Astrocyte (in vitro differentiated cells and primary cell): Measurements from ENCODE around the gene ENPP3. TPM values are rescaled to one million over a fixed set of nuclear protein-coding genes. Genes with fewer than 3 reads are reported as not detected.

ENCODE experiments used
- DNase-seq: peaks from one replicate; pipeline ENCODE4 v3.0.0-alpha.2; 2010; ENCODE audit warnings: low read depth
- FAIRE-seq: peaks from 2 replicates; lab custom pipeline; 2011; peaks lifted over from hg19 to GRCh38; lab: Jason Lieb, UNC
- H2AFZ ChIP-seq: 2 replicates; pipeline ENCODE4 v1.6.0; 2012; ENCODE audit warnings: low read depth, low read length, inconsistent platforms
- H3K27ac ChIP-seq: 2 replicates; pipeline ENCODE4 v1.5.1; 2011; ENCODE audit warnings: low read depth, low read length, inconsistent platforms
- H3K27me3 ChIP-seq: 2 replicates; pipeline ENCODE4 v1.6.0; 2011; ENCODE audit warnings: low read length, inconsistent platforms; ENCODE audit not compliant: insufficient read depth
- H3K36me3 ChIP-seq: 2 replicates; pipeline ENCODE4 v1.5.1; 2011; ENCODE audit warnings: low read length, inconsistent platforms; ENCODE audit not compliant: insufficient read depth
- H3K4me1 ChIP-seq: 2 replicates; pipeline ENCODE4 v1.5.1; 2011; ENCODE audit warnings: low read length, inconsistent platforms; ENCODE audit not compliant: insufficient read depth
- H3K4me2 ChIP-seq: 2 replicates; pipeline ENCODE4 v1.6.0; 2012; ENCODE audit warnings: low read length, inconsistent platforms
- H3K4me3 ChIP-seq: 2 replicates; pipeline ENCODE4 v1.5.1; 2011; ENCODE audit warnings: low read depth, mild to moderate bottlenecking, low read length, inconsistent platforms; ENCODE audit not compliant: insufficient read depth
- H3K79me2 ChIP-seq: 2 replicates; pipeline ENCODE4 v1.6.0; 2012; ENCODE audit warnings: mild to moderate bottlenecking, low read length, inconsistent platforms; ENCODE audit not compliant: insufficient read depth
- H3K9ac ChIP-seq: 2 replicates; pipeline ENCODE4 v1.6.0; 2012; ENCODE audit warnings: mild to moderate bottlenecking, low read length, inconsistent platforms
- H3K9me3 ChIP-seq: 2 replicates; pipeline ENCODE4 v1.5.1; 2012; ENCODE audit warnings: low read depth, mild to moderate bottlenecking, low read length, inconsistent platforms; ENCODE audit not compliant: insufficient read depth
- H4K20me1 ChIP-seq: 2 replicates; pipeline ENCODE4 v1.6.0; 2012; ENCODE audit warnings: low read length, inconsistent platforms; ENCODE audit not compliant: insufficient read depth
- H3K27ac Mint-ChIP-seq: one replicate; pipeline ENCODE4 v1.8.0; 2021; ENCODE audit warnings: mild to moderate bottlenecking, mixed read lengths; ENCODE audit not compliant: unreplicated experiment
- H3K27me3 Mint-ChIP-seq: one replicate; pipeline ENCODE4 v1.8.0; 2021; ENCODE audit warnings: low read depth, mixed read lengths; ENCODE audit not compliant: unreplicated experiment
- H3K36me3 Mint-ChIP-seq: one replicate; pipeline ENCODE4 v1.8.0; 2021; ENCODE audit warnings: low read depth, mixed read lengths; ENCODE audit not compliant: unreplicated experiment
- H3K4me1 Mint-ChIP-seq: one replicate; pipeline ENCODE4 v1.8.0; 2021; ENCODE audit warnings: low read depth, mixed read lengths; ENCODE audit not compliant: unreplicated experiment
- H3K4me3 Mint-ChIP-seq: one replicate; pipeline ENCODE4 v1.8.0; 2021; ENCODE audit warnings: mild to moderate bottlenecking, moderate library complexity, mixed read lengths; ENCODE audit not compliant: unreplicated experiment
- H3K9me3 Mint-ChIP-seq: one replicate; pipeline ENCODE4 v1.8.0; 2021; ENCODE audit warnings: mild to moderate bottlenecking, mixed read lengths; ENCODE audit not compliant: unreplicated experiment
- CTCF ChIP-seq: IDR thresholded peaks from 2 replicates; pipeline ENCODE4 v1.5.1; 2011; ENCODE audit warnings: low read depth, mild to moderate bottlenecking, inconsistent platforms, low read length, moderate library complexity; ENCODE audit not compliant: insufficient read depth
- EZH2 ChIP-seq: IDR thresholded peaks from 2 replicates; pipeline ENCODE4 v1.6.1; 2012; ENCODE audit warnings: mild to moderate bottlenecking, low read length, inconsistent platforms; ENCODE audit not compliant: insufficient read depth
- total RNA-seq: library from RNA; stranded (reverse); gene quantifications from 2 replicates; pipeline ENCODE4 v1.2.1, GENCODE V29; 2021

ENPP3 gene
- total RNA-seq, 1 donor from 2014 or later, result not detected

- no peaks in the 10 kb centered on the region for H3K9me3 Mint-ChIP-seq
- Histone ChIP-seq H3K9me3 (no peaks in the 10 kb centered on the region), H3K9ac (no peak overlapping the region)
Observed at GRCh38 chr6:131642987-131643611, 6.0 kb downstream of the ENPP3 start.

GRCh38 chr6:131643855-131644460, 6.9 kb downstream of the ENPP3 start:
- Mint-ChIP-seq H3K27ac (no peak overlapping the region), H3K4me3 (no peak overlapping the region), H3K9me3 (no peaks in the 10 kb centered on the region), H3K36me3 (no peaks in the 10 kb centered on the region), H3K4me1 (no peaks in the 10 kb centered on the region), H3K27me3 (no peaks in the 10 kb centered on the region)
- Histone ChIP-seq H3K79me2 (no peaks in the 10 kb centered on the region), H3K4me2 (no peak overlapping the region), H2AFZ (no peak overlapping the region), H4K20me1 (no peaks in the 10 kb centered on the region), H3K4me1 (no peaks in the 10 kb centered on the region), H3K9ac (no peak overlapping the region), H3K27ac (no peak overlapping the region), H3K36me3 (no peaks in the 10 kb centered on the region), H3K4me3 (no peak overlapping the region), H3K9me3 (no peaks in the 10 kb centered on the region), H3K27me3 (peaks cover 12% of the 10 kb centered on the region)
- DNase-seq, result no peak
- no peak for TF ChIP-seq EZH2
- no peak for TF ChIP-seq CTCF
- FAIRE-seq, result peak; percentile 52

More at GRCh38 chr6:131642987-131643611, 6.0 kb downstream of the ENPP3 start:
- H3K36me3 ChIP-seq, result no peaks in the 10 kb centered on the region
- no peak overlapping the region for H3K4me3 Mint-ChIP-seq
- FAIRE-seq (no peak), DNase-seq (no peak)
- H3K36me3 Mint-ChIP-seq, result no peaks in the 10 kb centered on the region
- no peak overlapping the region for H2AFZ ChIP-seq
- peaks cover 12% of the 10 kb centered on the region for H3K27me3 ChIP-seq
- no peak overlapping the region for H3K27ac Mint-ChIP-seq
- TF ChIP-seq CTCF (no peak), EZH2 (no peak)
- no peak overlapping the region for H3K4me2 ChIP-seq
- no peak overlapping the region for H3K27ac ChIP-seq
- no peaks in the 10 kb centered on the region for H3K79me2 ChIP-seq
- no peaks in the 10 kb centered on the region for H3K4me1 ChIP-seq
- no peaks in the 10 kb centered on the region for H3K27me3 Mint-ChIP-seq
- H3K4me1 Mint-ChIP-seq, result no peaks in the 10 kb centered on the region
- no peaks in the 10 kb centered on the region for H4K20me1 ChIP-seq
- H3K4me3 ChIP-seq, result no peak overlapping the region

- no peaks in the 10 kb centered on the region for H3K9me3 Mint-ChIP-seq
- no peak overlapping the region for H3K4me3 ChIP-seq
- no peak for FAIRE-seq
- no peak overlapping the region for H3K4me2 ChIP-seq
- no peaks in the 10 kb centered on the region for H3K9me3 ChIP-seq
- H3K27ac Mint-ChIP-seq, result no peak overlapping the region
- no peaks in the 10 kb centered on the region for H3K36me3 Mint-ChIP-seq
- no peak overlapping the region for H2AFZ ChIP-seq
- no peak overlapping the region for H3K27ac ChIP-seq
- peaks cover 12% of the 10 kb centered on the region for H3K27me3 ChIP-seq
- H3K4me1 Mint-ChIP-seq, result no peaks in the 10 kb centered on the region
- TF ChIP-seq CTCF (no peak), EZH2 (no peak)
- no peaks in the 10 kb centered on the region for H4K20me1 ChIP-seq
- H3K27me3 Mint-ChIP-seq, result no peaks in the 10 kb centered on the region
- H3K4me1 ChIP-seq, result no peaks in the 10 kb centered on the region
- H3K36me3 ChIP-seq, result no peaks in the 10 kb centered on the region
- H3K9ac ChIP-seq, result no peak overlapping the region
- H3K79me2 ChIP-seq, result no peaks in the 10 kb centered on the region
- no peak for DNase-seq
- no peak overlapping the region for H3K4me3 Mint-ChIP-seq
Observed at GRCh38 chr6:131644921-131645320, 7.8 kb downstream of the ENPP3 start.
